NCI-H1048 (cell line): Measurements from ENCODE around the gene ACBD4.

Experiments
- DNase-seq: peaks from one replicate; lab custom pipeline; 2025; lab: John Stamatoyannopoulos, UW

ACBD4 gene

DNA sequence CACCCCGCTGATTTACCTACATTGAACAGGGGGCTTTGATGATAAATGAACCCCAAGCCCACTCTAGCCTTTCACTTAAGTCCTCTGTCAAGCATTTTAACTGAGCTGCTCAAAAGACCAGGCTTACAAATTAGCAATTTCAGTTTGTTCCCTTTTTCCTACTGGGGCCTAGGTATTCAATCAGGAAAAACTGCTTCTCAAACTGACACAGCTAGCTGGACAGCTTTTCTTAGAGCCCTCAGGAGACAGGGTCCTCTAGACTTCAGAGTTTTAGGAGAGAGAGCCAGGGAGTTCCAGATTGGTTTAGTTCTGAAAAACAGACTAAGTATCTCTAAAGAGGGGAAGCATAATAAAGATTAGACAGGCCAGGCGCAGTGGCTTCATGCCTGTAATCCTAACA lies 20.0 kb downstream of the ACBD4 start:
- DNase-seq: no peak

DNA sequence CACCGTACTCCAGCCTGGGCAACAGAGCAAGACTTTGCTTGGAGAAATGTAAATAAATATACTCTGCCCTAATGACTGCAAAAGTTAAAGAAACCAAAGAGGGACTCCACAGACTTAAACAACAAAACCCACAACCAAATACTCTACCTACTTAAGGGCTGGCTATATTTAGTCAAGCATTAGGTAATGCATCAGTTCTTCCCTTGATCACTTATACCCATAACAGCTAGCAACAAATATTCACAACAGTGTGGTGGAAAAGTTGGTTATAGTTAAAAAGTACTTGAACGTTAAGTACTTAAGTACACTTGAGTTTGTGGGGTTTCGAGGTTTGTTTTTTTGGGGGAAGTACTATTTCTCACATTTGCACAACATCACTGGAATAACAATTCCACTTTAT lies 20.8 kb downstream of the ACBD4 start:
- no peak for DNase-seq

DNA sequence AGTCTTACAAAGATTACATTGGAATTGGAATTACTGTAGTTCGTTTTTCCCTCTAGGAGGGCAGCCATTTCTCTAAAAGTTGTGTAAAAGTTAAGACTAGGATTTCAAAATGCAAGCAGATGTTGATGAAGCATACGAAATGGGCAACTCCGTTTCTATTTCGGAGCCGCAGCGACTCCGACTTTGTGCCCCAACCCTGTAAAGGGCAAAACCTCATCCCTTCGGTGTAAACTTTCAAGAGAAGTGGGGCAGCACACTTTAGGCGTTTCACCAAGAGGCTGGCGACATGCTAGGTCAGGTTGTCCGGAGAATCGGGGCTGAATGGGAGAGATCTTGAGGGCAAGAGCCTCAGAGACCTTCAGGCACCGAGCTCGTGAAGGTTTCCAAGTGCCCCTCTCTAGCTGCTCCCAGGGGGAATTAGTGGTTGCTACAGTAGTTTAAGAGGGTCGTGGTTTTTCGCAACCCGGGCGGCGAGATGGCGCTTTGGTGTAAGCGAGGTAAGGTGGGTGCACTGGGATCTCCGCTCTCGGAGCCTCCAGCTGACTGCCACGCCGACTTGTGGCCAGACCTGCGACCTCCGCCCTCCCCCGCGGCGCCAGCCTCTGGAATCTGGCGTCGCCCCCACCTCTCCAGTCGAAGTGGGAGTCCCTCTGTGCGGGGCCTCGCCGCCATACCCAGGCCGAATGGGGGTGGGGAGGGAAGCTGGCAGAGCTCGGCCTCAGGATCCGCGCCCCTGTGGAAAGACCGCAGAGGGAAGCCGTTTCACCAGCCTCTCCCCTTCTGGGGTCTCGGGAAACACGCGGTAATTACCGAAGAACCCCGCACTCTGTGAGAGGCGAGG lies 25.2 kb downstream of the ACBD4 start:
- no peak for DNase-seq

DNA sequence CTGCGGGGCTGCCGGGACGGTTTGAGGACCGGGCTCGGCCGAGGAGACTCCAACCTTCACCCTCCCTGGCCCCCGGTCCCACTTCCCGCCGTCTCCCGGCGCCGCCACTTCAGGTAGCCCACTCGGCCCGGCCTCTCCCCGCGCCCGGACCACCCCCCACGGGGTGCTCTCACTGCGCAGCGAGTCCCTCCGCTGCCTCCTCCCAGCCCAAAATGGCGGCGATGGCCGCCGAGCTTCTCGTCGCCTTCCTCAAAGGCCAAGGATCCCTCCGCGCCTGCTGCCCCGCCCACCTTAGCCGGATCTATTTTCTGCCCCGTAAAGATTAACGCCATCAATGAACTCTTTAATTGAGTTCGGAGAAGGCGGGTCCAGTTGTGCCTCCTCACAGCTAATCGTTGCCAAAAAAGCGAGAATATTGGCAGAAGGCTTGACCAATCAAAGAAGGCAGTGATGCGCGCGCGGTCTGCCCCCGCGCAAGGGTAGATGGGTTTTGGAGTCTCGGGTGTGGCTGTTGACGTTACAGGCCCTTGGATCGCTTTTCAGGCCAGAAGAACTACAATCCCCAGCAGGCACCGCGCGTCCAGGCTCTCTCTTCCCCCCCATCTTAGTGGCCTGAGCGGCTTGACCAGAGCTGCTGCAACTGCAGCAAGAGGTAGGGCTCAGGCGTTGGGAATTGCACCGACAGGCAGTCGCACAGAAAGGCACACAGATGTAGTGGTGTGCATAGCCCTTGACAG lies 26.0 kb downstream of the ACBD4 start, which contains the start of gene HEXIM2:
Gene HEXIM2 (plus strand): TSS at position 588 of the 737 bp plus-strand sequence. CDS start 919 bp downstream, outside the sequence.
- DNase-seq: peak; percentile 99

DNA sequence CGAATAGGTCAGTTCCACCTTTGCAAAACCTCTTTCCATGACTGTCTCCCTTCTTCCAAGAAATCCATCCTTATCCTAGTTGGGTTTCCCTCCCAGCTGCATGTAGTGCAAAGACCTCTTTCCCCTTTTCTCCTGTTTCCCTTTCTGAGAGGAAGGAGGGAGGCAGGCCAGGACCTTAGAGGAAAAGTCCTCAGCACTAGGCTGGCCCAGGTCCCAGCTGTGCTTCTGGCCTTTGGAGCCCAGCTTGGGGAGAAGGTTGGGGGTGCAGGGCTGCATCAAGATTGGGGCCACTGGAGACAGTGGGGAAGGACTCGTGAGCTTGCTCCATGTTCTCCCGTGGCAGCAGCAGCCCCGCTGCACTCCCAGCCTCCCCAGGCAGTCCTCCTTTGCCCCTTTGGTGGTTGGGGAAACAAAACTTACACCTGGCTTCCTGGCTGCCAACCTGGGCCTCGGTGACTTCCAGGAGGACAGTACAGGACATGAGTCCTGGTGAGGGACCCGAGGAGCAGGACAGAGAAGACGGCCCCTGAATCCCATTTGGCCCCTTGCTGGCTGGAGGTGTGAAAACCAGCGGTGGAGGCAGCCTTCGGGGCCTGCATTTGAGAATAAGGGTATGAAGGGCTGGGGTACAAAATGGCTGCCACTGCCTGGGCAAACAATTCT lies 26.7 kb downstream of the ACBD4 start:
- no peak for DNase-seq

DNA sequence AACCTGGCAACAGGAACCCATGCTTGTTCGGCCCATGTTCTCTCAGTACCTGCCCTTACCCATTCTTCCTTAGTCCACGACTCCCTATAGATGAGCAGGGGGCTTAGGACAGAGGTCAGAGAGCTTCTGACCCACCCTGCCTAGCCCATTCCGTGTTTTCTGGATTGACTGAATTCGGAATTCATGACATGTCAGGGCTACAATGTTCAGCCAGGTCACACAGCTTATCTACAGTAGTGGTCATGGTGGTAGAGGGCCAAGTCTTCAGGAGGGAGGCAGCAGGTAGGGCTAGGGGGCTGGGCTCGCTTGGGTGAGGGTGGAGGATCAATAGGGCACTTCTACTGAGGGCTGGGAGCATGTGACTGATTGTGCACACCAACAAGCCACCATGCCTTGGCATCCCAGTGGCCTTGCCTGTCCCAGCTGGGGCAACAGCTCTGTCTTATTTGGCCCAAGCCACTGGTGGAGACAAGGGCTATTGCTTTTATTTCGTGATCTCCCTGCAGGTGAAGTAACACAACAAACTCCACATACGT lies 29.3 kb downstream of the ACBD4 start:
- DNase-seq: no peak

DNA sequence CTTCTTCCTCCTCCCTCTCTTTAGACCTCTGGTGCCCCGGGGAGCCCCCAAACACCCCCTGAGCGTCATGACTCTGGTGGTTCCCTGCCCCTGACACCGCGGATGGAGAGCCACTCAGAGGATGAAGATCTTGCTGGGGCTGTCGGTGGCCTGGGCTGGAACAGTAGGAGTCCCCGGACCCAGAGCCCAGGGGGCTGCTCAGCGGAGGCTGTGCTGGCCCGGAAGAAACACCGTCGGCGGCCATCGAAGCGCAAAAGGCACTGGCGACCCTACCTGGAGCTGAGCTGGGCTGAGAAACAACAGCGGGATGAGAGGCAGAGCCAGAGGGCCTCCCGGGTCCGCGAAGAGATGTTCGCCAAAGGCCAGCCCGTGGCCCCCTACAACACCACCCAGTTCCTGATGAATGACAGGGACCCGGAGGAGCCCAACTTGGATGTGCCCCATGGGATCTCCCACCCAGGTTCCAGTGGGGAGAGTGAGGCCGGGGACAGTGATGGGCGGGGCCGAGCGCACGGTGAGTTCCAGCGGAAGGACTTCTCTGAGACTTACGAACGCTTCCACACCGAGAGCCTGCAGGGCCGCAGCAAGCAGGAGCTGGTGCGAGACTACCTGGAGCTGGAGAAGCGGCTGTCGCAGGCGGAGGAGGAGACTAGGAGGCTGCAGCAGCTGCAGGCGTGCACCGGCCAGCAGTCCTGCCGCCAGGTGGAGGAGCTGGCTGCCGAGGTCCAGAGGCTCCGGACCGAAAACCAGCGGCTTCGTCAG lies 33.7 kb downstream of the ACBD4 start:
- DNase-seq: no peak

DNA sequence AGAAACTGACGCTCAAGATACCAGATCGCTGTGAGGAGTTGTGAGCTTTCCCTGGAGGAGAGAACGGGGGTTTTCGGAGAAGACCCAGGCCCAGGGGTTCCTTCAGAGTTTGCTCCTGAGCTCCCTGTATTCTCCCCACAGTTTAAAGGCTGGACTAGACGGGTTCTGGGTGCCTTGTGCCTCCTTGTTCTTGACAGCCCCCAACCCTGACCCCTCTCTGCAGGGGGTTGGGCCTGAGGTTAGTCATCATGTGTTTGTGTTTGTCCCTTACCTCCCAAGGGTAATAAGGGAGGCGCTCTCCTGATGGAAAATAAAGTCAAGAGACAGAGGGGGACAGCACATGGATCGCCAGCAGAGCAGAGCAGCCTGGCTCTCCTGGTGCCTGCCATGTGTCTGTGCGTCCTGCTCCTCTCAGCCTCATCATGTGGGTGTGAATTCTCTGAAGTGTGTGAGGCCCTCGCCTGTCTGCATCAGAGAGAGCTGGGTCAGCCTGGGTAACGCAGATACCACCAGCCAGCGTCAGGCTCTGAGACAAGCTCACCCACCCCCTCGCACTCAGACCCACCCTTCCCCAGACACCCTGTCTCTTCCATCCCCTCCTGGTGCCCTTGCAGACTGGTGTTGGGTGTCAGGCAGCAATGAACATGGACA lies 34.9 kb downstream of the ACBD4 start:
- DNase-seq: no peak

DNA sequence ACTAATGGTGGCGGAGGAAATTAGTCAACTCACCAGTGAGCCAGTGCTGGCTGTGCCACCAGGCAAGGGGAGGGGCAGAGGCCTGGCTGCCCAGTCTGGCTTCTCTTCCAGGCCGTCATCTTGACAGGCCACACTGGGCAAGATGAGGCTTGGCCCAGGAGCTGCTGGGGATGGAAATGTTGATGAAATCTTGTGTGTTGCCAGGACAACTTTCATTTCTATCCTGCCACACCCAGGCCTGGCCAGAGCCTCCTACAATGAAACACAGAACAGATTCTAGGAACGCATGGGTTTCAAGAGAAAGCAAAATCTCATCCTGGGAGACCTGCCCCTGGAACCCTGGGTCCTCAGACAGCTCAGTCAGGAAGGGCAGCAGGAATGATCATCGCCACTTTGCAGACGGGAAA lies 35.4 kb downstream of the ACBD4 start:
- no peak for DNase-seq

DNA sequence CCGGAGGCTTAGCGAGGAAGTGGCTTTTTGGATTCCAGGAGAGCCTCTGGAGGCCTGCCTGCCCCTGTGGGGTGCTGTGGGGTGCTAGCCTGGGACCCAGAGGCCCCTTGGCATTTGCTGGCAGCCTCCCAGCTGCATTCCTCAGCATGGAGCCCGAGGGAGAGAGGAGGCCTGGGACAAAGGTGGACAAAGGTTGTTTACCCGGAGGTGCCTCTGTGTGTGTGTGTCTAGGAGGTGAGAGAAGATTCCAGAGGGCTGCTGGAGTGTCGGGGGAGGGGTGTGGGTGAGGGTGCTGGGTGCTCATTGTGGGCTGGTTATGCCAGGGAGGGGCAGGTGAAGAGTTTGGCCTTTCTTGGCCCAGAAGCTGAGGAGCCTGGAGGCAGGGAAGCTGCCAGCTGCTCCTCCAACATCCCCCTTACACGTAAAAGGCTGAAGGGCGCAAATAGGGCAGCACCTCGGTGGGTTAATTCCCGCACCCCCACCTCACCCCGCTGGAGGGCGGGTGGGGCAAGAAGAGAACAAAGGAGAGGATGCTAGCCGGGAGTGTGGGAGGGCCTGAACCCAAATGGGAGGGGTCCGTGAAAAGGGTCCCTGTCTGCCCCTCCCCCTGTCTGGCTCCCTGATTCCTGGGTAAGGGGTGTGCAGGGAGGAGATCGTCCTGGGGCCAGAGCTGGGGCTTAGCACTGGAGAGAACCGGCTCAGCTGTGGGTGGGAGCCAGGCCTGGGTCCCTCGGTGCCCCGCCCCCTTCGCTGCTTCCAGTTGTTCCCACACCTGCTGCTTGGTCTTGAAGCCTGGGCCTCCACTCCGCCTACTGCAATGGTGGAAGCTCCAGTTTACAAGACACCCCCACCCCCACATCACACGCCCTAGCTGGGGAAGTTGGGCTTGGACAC lies 36.1 kb downstream of the ACBD4 start:
- no peak for DNase-seq

DNA sequence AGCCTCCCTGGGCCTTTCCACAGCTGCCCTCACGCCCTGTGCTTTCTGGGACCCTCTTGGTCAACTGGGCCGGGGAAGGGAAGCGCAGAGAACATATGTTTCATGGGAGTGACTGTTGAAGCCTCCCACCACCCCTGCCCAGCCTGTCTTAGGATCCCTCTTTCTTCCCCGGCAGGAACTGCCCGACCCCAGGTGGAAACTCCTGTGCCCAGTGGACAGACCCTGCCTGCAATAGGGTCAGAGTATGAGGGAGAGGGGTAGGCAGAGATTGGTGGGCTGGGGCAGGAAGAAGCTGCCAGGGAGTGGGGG lies 36.7 kb downstream of the ACBD4 start:
- no peak for DNase-seq

DNA sequence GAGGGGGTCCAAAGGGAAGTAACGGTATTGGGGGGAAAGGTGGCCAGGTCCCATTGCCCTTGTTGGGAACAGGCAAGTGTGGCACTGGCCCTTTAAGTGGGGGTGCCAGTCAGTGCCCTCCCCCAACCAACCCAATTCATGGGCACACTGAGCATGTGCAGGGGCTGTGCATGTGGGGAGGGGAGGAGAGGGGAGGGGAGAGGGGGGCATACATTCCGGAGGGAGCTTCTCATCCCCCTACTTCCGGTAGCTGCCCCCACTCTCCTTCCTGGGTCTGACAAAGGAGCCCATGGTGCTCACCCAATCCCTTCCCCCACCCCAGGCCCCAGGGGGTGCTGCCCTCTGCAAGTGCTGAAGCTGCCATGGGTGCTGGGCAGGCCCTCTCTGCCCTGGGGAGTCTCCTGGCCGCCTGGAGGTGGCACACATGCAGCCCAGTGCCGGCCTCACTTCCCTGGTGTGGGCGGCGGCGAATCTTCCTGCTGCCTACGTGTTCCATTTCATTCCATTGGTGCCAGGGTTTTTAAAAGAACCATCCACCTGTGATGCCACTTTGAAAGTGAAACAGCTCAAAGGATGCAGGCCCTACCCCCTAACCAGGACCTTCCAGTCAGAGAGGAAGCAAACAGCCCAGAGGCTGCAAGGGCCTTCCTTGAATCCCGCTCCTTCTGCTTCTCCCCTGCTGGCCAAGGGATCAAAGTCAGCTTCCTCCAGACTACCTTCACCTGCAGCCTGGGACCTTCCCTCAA lies 37.2 kb downstream of the ACBD4 start:
- DNase-seq: no peak

DNA sequence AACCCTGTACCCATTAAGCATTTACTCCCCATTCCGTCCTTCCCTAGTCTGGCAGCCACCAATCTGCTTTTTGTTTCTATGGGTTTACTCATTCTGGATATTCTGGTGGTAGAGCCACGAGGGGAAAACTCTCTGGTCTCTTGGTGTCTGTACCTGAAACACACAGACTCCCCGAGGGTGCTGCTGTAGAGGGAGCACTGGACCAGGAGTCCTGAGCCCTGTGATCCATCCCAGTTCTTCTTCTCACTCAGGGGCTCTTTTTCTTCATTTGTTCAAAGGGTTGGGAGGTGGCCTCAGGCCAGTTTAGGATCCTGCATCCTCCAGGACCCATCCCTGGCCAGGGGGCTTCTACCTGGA lies 40.2 kb downstream of the ACBD4 start:
- DNase-seq: no peak

DNA sequence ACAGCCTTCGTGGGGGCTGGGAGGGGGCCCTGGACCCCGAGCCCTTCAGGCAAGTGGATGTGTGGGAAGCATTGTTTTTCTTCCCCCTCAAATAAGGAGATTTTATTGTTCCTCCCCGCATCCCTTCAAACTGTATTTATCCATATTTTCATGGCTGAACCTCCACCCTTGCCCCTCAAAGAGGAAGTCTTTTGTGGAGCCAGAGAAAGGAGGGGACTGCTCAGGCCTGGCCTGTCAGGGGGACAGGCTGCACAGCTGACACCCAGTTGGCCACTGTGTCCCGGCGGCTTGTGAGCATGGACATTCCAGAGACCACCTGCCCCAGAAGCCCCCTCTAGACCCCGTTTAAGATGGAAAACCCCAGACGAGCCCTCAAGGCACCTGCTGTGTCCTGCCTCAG lies 42.1 kb downstream of the ACBD4 start:
- no peak for DNase-seq

DNA sequence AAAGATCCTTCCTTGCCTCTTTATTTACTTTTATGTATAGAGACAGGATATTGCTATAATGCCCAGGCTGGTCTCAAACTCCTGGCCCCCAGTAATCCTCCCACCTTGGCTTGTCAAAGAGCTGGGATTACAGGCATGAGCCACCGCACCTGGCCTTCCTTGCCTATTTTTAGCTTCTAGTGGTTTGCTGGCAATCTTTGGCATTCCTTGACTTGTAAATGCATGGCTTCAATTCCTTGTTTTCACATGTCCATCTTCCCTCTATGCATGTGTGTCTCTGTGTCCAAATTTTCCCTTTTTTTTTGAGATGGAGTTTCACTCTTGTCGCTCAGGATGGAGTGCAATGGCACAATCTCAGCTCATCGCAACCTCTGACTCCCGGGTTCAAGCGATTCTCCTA lies 48.7 kb downstream of the ACBD4 start:
- no peak for DNase-seq

DNA sequence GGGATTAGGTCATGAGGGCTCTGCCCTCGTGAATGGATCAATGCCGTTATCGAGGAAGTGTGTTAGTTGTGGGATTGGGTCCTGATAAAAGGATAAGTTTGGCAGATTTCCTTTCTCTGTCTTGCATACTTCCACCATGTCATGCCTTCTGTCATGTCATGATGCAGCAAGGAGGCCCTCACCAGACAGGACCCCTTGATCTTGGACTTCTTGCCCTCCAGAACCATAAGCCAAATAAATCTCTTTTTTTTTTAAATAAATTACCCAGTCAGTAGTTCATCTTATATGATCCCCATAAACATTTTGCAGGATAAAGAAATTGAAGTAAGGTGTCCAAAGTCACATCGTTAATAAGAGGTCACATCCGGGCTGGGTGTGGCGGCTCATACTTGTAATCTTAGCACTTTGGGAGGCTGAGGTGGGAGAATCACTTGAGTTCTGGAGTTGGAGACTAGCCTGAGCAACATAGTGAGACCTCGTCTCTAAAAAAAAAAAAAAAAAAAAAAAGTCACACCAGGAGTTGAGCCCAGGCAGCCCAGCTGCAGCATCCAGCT lies 51.4 kb downstream of the ACBD4 start:
- DNase-seq: no peak

DNA sequence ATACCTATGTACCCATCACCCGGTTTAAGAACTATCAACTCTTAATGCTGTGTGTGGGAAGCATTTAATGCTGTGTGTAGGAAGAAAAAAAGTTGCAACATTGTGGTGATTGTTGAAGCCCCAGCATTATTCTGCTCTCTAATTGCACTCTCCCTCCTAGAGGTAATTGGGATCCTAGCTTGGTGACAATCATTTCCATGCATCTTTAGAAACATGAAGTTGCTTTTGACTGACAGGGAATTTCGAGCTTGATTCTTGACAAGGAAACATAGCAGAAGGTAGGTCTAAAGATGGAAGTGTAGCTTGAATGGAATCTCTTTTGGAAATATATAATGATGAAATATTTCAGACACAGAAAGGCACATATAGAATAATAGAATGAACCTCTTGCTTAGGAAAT lies 53.5 kb downstream of the ACBD4 start:
- no peak for DNase-seq

DNA sequence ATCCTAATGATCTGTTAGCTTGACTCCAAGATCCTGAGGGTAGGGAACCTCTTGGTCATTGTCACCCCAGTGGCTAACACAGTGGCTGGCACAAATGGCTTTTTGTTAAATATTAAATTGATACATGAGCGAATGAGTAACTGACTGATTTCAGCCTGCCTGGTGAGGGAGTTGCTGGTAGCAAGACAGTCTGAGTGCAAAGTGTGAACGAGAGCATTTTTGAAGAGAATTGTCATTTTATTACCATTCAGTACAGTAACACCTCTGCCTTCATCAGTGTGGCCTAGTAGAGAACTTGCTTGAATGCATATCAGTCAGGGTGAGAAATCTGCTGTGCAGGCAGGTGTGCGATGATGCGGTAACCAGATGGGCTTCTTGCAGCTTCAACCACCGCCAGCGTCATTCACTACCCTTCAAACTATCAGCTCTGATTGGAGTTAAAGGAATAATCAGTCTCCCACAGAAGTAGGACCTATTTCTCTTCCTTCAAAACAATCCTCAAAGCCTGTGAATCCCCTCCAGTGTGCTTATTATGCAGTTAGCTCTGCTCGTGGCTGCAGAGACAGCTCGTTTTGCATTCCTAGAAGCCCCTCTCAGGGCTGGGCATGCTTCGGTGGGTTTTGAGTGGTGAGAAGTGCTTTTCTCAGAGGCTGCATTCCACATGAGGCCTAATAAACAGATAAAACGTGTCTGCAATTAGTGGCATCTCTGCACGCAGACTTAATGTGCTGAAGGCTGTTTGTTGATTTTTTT lies 55.2 kb downstream of the ACBD4 start:
- no peak for DNase-seq
